Activated T-helper 17 cell treated with anti-CD3 and anti-CD28 coated beads, Interleukin-2, amount 50 U/mL, for 72 hours (primary cell): ENCODE measurements around the gene RXFP3. TPM values are rescaled to one million over a fixed set of nuclear protein-coding genes. Genes with fewer than 3 reads are reported as not detected.

ENCODE experiments used
- ATAC-seq: fragments of 150-1000 bp; cut with Tn5 transposase; replicated peaks from 2 replicates; pipeline ENCODE4 v1.10.0; 2021; ENCODE audit warnings: mild to moderate bottlenecking, moderate library complexity
- H3K27ac Mint-ChIP-seq: one replicate; pipeline ENCODE4 v1.8.0; 2022; ENCODE audit warnings: mixed read lengths
- H3K27me3 Mint-ChIP-seq: one replicate; pipeline ENCODE4 v1.8.0; 2022; ENCODE audit warnings: mixed read lengths
- H3K36me3 Mint-ChIP-seq: one replicate; pipeline ENCODE4 v1.8.0; 2022; ENCODE audit warnings: low read depth, mild to moderate bottlenecking, mixed read lengths
- H3K4me1 Mint-ChIP-seq: one replicate; pipeline ENCODE4 v1.8.0; 2022; ENCODE audit warnings: mixed read lengths
- H3K4me3 Mint-ChIP-seq: one replicate; pipeline ENCODE4 v1.8.0; 2022; ENCODE audit warnings: mild to moderate bottlenecking, mixed read lengths
- H3K9me3 Mint-ChIP-seq: one replicate; pipeline ENCODE4 v1.8.0; 2022; ENCODE audit warnings: mixed read lengths
- total RNA-seq, 2 donors: library from RNA; stranded (reverse); gene quantifications; one replicate each; pipeline ENCODE4 v1.2.3, GENCODE V29; 2022

Gene RXFP3
- total RNA-seq, 2 donors from 2014 or later, result not detected

GRCh38 chr5:33981408-33982162 lies 45.4 kb downstream of the RXFP3 start:
- no peaks in the 10 kb centered on the region for H3K36me3 Mint-ChIP-seq
- no peak for ATAC-seq
- H3K27ac Mint-ChIP-seq, result no peak overlapping the region
- H3K4me1 Mint-ChIP-seq, result no peaks in the 10 kb centered on the region
- no peaks in the 10 kb centered on the region for H3K9me3 Mint-ChIP-seq
- H3K4me3 Mint-ChIP-seq, result no peak overlapping the region
- H3K27me3 Mint-ChIP-seq, result no peaks in the 10 kb centered on the region

- no peaks in the 10 kb centered on the region for H3K4me1 Mint-ChIP-seq
- no peaks in the 10 kb centered on the region for H3K27me3 Mint-ChIP-seq
- H3K4me3 Mint-ChIP-seq, result no peak overlapping the region
- H3K36me3 Mint-ChIP-seq, result peaks cover 14% of the 10 kb centered on the region
- no peak overlapping the region for H3K27ac Mint-ChIP-seq
- no peaks in the 10 kb centered on the region for H3K9me3 Mint-ChIP-seq
- ATAC-seq, result no peak
Observed at GRCh38 chr5:33984178-33984577, 48.0 kb downstream of the RXFP3 start.

- no peak for ATAC-seq
- Mint-ChIP-seq H3K4me1 (no peaks in the 10 kb centered on the region), H3K4me3 (no peak within 1 kb of the TSS), H3K27ac (no peak within 1 kb of the TSS), H3K27me3 (no peaks in the 10 kb centered on the region), H3K9me3 (no peaks in the 10 kb centered on the region), H3K36me3 (peaks cover 18% of the 10 kb centered on the region)
Observed at GRCh38 chr5:33984671-33985124, 48.5 kb downstream of the RXFP3 start, which contains the start of gene SLC45A2. Gene SLC45A2 (minus strand): TSS chr5:33984693. CDS start chr5:33984583, 110 bp downstream.

- no peak overlapping the region for H3K27ac Mint-ChIP-seq
- H3K36me3 Mint-ChIP-seq, result peaks cover 18% of the 10 kb centered on the region
- H3K4me3 Mint-ChIP-seq, result no peak overlapping the region
- H3K27me3 Mint-ChIP-seq, result no peaks in the 10 kb centered on the region
- H3K9me3 Mint-ChIP-seq, result no peaks in the 10 kb centered on the region
- H3K4me1 Mint-ChIP-seq, result no peaks in the 10 kb centered on the region
- ATAC-seq, result no peak
Observed at GRCh38 chr5:33985447-33985846, 49.3 kb downstream of the RXFP3 start.

Other genes with a start within 250 kb of the RXFP3 start
- not detected for gene ADAMTS12, start 44.4 kb upstream of the RXFP3 start, total RNA-seq
- not detected for gene SLC45A2, start 48.3 kb downstream of the RXFP3 start, total RNA-seq
- 1 to 10 TPM; 5.4 to 6.6 TPM for gene AMACR, start 71.7 kb downstream of the RXFP3 start, total RNA-seq
- 1 to 10 TPM; 2.7 to 5.4 TPM for gene C1QTNF3, start 106.8 kb downstream of the RXFP3 start, total RNA-seq